NB4 (cell line): Measurements from ENCODE around the gene CSMD2.

Experiments
- MYC ChIP-seq: IDR thresholded peaks from 2 replicates; pipeline ENCODE4 v1.6.1; 2011; ENCODE audit warnings: low read depth, low read length
- POLR2A ChIP-seq: IDR thresholded peaks from 2 replicates; pipeline ENCODE4 v1.6.1; 2011; ENCODE audit warnings: mild to moderate bottlenecking; ENCODE audit not compliant: insufficient read length; ENCODE audit errors: extremely low read depth
- TF ChIP-seq, protein P1 (sequence below): IDR thresholded peaks from one replicate; pipeline ENCODE4 v1.5.1; 2012; ENCODE audit warnings: low read depth, low read length
- TF ChIP-seq, protein P2 (sequence below): IDR thresholded peaks from 2 replicates; pipeline ENCODE4 v1.6.1; 2011; ENCODE audit warnings: low read depth, low read length

DNA sequence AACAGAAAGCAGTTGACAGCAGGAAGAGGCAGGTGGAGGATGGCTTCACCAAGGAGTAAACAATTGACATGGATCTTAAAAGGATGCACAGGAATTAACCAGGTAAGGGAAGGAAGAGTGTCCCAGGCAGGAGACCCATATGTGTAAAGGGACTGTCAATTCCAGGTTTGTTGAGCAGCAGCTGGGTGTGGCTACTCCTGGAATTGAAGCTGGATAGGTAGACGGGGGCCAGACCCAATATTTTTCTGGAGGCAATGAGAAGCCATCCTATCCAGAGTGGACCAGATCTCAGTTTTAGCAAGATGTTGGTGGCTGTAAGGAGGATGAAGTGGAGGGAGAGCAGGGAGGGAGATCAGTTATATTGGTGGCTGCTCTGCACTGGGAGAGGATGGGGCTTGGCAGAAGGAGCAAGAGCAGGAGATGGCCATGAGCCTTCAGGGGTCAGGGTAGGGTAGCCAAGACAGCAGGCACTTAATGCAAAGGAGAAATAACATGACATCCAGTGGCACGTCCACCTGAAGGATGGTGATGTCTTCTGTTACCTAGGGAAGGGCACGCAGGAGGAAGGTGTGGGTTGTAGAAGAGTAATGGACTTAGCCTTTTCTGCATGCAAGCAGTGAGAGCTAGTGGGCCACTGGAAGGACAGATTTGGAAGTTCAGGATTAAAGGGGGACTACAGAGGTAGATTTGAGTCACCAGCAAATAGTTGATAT, 447.9 kb downstream of the CSMD2 start:
- TF ChIP-seq, protein P1, sequence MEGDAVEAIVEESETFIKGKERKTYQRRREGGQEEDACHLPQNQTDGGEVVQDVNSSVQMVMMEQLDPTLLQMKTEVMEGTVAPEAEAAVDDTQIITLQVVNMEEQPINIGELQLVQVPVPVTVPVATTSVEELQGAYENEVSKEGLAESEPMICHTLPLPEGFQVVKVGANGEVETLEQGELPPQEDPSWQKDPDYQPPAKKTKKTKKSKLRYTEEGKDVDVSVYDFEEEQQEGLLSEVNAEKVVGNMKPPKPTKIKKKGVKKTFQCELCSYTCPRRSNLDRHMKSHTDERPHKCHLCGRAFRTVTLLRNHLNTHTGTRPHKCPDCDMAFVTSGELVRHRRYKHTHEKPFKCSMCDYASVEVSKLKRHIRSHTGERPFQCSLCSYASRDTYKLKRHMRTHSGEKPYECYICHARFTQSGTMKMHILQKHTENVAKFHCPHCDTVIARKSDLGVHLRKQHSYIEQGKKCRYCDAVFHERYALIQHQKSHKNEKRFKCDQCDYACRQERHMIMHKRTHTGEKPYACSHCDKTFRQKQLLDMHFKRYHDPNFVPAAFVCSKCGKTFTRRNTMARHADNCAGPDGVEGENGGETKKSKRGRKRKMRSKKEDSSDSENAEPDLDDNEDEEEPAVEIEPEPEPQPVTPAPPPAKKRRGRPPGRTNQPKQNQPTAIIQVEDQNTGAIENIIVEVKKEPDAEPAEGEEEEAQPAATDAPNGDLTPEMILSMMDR, result no peak
- TF ChIP-seq POLR2A (no peak), MYC (no peak)
- TF ChIP-seq, protein P2, sequence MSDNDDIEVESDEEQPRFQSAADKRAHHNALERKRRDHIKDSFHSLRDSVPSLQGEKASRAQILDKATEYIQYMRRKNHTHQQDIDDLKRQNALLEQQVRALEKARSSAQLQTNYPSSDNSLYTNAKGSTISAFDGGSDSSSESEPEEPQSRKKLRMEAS, result no peak
